ENCODE results near the gene SEMA4B.
"Not testable (repeated sequence)": the region's sequence is repeated elsewhere in the genome, so short reads cannot be mapped to it uniquely, and the experiment has no call there.

SEMA4B gene

DNA sequence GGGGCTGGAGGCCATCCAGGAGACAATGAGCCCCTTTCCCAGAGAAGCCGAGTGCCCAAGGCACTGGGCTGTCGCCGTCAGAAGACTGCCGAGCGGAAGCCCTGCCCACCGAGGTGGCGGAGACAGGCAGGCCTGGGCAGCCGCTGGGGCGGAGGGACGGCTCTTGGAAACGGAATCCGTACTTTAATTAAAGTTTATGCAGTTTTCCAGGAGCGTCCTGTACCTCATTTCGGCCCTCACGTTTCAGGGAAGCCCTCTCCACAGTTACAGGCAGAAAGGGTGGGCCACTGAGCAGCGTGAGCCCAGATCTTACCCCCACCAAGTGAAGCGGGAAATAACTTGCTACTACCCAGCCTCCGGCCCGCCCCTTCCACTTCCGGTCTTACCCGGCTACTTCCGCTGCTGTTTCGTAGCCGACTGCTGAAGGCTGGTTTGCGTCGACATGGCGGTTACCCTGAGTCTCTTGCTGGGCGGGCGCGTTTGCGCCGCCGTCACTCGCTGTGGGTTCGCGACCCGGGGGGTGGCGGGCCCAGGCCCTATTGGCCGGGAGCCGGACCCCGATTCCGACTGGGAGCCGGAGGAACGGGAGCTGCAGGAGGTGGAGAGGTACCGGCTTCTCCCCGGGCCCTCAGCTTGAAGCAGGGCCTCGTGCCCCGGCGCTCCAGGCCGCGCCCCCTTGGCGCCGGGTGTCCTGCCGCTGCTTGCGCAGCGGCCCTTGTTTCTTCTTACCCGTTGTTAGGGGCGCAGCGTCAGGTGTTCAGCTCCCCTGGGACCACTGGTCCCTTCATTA lies 64.3 kb downstream of the SEMA4B start, which contains the start of gene NGRN:
Gene NGRN, plus strand, starts transcription at position 402 of the 790 bp plus-strand sequence. Its CDS starts 41 bp downstream, at position 443.
- Mint-ChIP-seq H3K9me3 (no peaks in the 10 kb centered on the region), H3K36me3 (ENCODE audit: low read depth) (peaks cover 48% of the 10 kb centered on the region), H3K4me1 (ENCODE audit: low read depth) (peaks cover 45% of the 10 kb centered on the region), H3K27me3 (no peaks in the 10 kb centered on the region), H3K27ac (peak within 1 kb of the TSS; percentile 97), H3K4me3 (peak within 1 kb of the TSS; percentile 95)
- peak; percentile 97 for DNase-seq

DNA sequence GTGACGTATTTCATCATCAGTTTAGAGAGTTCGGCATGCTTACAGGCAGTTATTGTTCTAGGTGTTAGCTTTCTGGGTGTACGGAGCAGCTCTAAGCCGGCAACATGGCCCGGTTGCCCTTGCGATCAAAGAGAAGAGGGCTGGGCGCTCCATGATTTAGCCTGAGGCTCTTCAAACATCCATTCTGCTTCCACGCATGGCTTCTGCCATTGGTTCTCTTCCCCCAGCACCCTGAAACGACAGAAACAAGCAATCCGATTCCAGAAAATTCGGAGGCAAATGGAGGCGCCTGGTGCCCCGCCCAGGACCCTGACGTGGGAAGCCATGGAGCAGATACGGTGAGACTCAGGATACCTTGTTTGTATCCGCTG lies 64.9 kb downstream of the SEMA4B start:
- peaks cover 49% of the 10 kb centered on the region for H3K4me1 Mint-ChIP-seq (ENCODE audit: low read depth)
- H3K4me3 Mint-ChIP-seq, result peak overlapping the region; percentile 95
- no peaks in the 10 kb centered on the region for H3K27me3 Mint-ChIP-seq
- peak overlapping the region; percentile 97 for H3K27ac Mint-ChIP-seq
- peaks cover 54% of the 10 kb centered on the region for H3K36me3 Mint-ChIP-seq (ENCODE audit: low read depth)
- peak; percentile 67 for DNase-seq
- no peaks in the 10 kb centered on the region for H3K9me3 Mint-ChIP-seq

DNA sequence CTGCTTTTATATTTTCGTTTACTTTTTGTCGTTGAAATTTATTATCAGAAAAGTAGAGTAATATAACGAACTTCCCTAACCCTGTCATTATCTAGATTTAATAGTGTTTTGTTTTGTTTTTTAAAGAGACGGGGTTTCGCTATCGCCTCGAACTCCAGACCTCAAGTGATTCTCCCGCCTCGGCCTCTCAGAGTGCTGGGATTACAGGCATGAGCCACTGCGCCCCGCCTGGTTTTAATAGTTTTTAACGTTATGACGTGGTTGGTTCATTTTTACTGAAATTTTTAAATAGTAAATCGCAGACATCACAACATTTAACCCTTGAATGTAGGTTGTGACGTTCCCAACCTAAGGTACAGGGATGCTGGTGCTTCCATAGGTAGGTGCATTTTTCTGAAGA lies 65.4 kb downstream of the SEMA4B start:
- Mint-ChIP-seq H3K4me3 (peak overlapping the region; percentile 95), H3K9me3 (no peaks in the 10 kb centered on the region), H3K27me3 (no peaks in the 10 kb centered on the region), H3K4me1 (ENCODE audit: low read depth) (peaks cover 54% of the 10 kb centered on the region), H3K36me3 (ENCODE audit: low read depth) (peaks cover 59% of the 10 kb centered on the region), H3K27ac (peak overlapping the region; percentile 97)
- no peak for DNase-seq

DNA sequence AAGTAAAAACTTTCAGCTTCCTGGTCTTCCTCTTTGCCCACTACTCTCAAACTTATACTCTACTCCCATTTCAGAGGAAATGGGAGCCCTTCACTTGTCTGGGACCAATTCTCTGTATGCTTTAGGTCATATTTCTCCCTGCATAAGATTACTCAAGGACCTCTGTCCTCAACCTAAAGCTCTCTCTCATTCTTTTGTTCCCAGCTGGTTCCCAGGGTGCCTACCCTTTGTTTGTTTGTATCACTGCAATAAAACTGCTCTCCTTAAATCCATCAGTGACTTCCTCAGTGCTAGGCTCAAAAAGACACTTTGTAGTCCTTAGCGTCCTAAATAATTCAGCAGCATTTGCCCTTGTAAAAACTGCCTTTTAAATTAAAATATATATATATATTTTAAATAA lies 67.3 kb downstream of the SEMA4B start:
- DNase-seq, result no peak
- Mint-ChIP-seq H3K4me3 (peak overlapping the region; percentile 95), H3K27ac (peak overlapping the region; percentile 69), H3K4me1 (ENCODE audit: low read depth) (peaks cover 70% of the 10 kb centered on the region), H3K36me3 (ENCODE audit: low read depth) (peaks cover 78% of the 10 kb centered on the region), H3K27me3 (no peaks in the 10 kb centered on the region), H3K9me3 (no peaks in the 10 kb centered on the region)

DNA sequence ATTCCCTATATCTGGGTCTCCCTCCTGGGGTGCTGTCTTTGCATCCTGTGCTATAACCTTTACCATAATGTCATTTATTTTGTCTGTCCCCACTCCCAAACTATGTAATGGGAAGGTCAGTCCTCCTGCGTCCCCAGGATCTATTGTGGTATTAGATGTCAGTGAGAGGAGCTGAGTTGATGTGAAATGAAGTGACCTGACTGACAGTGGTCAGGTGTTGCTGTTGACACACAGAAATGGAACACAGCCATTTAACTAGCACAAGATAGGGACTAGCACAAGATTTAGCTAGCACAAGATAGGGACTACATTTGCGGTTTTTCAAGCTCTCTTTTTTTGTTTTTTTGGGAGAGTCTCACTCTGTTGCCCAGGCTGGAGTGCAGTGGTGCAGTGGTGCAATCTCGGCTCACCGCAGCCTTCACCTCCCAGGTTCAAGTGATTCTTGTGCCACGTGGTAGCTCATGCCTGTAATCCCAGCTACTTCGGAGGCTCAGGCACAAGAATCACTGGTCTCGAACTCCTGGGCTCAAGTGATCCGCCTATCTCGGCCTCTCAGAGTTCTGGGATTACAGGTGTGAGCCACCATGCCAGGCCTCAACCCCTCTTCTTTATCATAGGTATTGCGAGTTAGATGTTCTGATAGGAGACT lies 69.5 kb downstream of the SEMA4B start:
- Mint-ChIP-seq H3K9me3 (no peaks in the 10 kb centered on the region), H3K27me3 (no peaks in the 10 kb centered on the region), H3K36me3 (ENCODE audit: low read depth) (peaks cover 92% of the 10 kb centered on the region), H3K27ac (peak overlapping the region; percentile 88), H3K4me1 (ENCODE audit: low read depth) (peaks cover 56% of the 10 kb centered on the region), H3K4me3 (no peak overlapping the region)
- DNase-seq, result peak; percentile 23

DNA sequence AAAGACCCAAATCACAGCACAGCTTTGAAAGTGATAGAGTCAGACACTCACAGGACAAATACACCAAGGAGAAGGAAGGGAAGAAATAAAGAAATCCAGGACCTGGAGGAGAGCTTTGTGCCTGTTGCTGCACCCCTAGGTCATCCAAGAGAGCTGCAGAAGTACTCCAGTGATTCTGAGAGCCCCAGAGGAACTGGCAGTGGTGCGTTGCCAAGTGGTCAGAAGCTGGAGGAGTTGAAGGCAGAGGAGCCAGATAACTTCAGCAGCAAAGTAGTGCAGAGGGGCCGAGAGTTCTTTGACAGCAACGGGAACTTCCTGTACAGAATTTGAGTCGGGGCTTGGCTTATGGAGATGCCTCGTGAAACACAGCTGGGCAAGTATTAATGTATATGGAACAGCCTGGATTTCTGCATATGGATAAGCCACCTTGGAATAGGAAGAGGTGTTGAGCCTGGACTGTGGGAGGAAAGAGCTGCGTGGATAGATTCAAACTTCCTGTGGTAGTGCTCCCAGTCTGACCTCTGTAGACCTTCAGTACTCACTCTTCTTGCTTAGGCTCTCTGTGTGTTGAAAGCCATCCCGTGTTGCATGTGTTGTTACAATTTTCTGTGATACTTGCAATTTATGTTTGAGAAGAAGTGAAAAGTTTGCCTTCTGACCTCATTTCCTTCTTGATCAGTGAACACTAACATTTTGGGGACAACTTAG lies 70.5 kb downstream of the SEMA4B start:
- no peaks in the 10 kb centered on the region for H3K27me3 Mint-ChIP-seq
- H3K4me1 Mint-ChIP-seq (ENCODE audit: low read depth), result peaks cover 54% of the 10 kb centered on the region
- peak; percentile 19 for DNase-seq
- peaks cover 89% of the 10 kb centered on the region for H3K36me3 Mint-ChIP-seq (ENCODE audit: low read depth)
- no peak overlapping the region for H3K4me3 Mint-ChIP-seq
- no peaks in the 10 kb centered on the region for H3K9me3 Mint-ChIP-seq
- H3K27ac Mint-ChIP-seq, result peak overlapping the region; percentile 88

DNA sequence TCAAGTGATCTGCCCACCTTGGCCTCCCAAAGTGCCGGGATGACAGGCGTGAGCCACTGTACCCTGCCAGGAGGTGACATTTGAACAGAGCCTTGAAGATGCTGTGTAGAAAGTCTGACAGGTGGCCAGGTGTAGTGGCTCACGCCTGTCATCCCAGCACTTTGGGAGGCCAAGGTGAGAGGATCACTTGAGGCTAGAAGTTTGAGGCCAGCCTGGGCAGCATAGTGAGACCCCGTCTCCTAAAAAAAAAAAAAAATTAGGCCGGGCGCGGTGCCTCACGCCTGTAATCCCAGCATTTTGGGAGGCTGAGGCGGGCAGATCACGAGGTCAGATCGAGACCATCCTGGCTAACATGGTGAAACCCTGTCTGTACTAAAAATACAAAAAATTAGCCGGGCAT lies 77.3 kb downstream of the SEMA4B start:
- H3K9me3 Mint-ChIP-seq; H3K27me3 Mint-ChIP-seq; H3K4me1 Mint-ChIP-seq (ENCODE audit: low read depth); H3K27ac Mint-ChIP-seq; H3K4me3 Mint-ChIP-seq; DNase-seq: not testable (repeated sequence)
- peaks cover 30% of the 10 kb centered on the region for H3K36me3 Mint-ChIP-seq (ENCODE audit: low read depth)

Data from activated T-cell treated with anti-CD3 and anti-CD28 coated beads, Interleukin-2, amount 50 U/mL, for 24 hours (primary cell).